ENCODE results near the gene HIPK2.

The HIPK2 gene

DNA sequence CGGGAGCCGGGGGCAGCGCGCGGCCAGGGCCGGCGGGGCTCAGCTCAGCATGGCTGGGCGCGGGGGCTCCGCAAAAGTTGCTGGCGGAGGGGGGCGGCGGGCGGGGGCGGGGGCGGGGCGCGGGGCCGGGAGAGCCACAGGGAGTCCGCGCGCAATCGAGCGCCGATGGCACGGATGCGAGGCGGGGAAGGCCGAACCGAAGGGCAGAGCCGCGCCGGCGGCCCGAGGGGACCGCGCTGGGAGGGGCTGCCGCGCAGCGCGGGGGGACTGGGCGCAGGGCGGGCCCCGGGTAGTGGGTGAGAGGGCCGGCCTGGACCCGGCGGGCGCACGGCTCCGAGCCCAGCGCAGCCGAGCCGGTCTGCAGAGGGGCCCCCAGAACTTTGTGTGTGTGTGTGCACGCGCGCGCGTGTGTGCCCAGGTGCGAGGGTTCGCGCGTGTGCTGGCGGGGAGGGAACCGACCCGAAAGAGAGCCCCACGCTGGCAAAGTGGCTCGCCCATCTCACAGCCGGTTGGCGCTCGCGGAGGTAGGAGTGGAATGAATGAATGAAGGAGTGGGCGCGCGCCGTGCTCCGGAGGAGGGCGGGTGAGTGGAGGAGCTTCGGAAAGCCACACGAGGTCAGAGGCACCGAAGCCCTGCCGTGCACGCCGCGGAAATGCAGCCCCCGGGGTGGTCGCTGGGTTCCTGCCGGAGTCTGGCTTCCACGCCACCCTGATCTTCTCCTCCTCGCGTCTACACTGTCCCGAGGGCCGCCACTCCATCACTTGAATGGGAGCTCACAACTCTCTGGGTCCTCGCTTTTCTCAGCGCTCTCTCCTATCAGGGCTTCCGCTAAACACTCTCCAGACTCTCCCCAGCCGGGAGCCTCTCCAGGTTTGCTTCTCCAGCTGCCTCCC, at the start of gene HIPK2:
Gene HIPK2, minus strand, starts transcription at position 51 of the 894 bp plus-strand sequence. CDS start 375 bp downstream, outside the sequence.
- DNase-seq, result peak; percentile 80

DNA sequence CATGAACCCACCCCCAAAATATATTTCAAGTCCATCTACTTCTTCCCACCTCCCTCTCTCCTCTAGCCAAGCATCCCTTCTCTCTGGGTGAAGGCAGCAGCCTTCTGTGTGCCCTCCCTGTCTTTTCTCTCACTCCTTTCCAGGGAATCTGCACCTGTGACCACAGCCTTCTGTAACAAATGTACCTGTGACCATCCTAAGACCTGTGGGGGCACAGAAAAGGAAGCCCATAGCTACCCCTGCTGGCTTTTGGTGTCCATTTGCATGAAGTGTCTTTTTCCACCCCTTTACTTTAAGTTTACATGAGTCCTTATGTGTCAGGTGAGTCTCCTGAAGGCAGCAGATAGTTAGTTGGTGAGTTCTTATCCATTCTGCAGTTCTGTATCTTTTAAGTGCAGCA, 49.2 kb upstream of the HIPK2 start:
- DNase-seq, result no peak

DNA sequence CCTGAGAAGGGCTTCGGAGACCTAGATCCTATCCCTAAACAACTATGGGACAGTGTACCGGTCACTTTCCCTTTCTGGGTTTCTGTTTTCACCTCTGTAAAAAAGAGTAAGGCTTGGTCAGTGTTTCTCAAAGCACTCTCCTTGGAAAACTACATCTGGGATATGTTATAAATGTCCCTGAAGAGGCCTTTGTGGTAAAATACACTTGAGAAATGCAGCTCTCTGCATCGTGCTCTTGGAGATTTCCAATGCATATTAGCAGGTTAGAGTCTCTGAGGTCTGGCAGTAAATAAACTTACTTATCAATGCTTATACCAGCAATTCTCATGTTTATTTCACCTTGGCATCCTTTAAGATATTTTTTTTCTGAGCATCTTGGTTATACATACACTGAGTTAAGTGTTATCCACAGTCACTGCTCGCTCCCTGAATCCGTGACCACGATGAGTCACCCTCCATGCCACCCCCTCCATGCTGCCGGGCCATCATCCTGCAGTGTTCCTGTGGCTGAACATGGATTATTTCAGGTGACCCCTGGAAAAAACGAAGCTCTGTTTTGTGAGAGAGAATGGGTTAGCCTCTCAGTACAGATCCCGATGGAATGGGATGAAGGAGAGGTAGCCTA, 48.0 kb upstream of the HIPK2 start:
- peak; percentile 13 for DNase-seq

DNA sequence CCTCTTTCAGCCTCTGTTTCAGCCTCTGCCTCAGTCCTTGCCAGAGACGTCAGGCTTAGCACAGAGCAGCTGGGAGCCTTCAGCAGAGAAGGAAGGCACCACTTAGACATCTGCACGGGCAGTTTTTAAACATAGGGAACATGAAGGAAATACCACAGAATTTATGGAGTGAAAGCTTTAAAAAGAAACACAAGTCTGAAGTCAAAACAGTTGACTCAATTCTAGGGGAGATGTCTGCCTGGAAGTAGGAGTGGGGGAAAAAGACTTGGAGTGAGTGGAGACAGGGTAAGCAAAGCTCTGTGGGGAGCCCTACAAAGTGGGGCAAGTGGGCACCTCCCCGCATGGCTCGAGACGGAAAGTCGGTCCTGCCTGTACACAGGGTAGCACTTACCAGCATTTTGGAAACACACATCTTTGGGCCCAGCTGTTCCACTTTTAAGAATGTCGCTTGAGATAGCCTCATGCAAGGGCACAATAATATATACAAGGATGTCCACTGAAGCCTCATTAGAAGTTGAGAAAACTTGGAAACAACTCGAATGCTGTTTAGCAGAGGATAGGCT, 46.2 kb upstream of the HIPK2 start:
- no peak for DNase-seq

DNA sequence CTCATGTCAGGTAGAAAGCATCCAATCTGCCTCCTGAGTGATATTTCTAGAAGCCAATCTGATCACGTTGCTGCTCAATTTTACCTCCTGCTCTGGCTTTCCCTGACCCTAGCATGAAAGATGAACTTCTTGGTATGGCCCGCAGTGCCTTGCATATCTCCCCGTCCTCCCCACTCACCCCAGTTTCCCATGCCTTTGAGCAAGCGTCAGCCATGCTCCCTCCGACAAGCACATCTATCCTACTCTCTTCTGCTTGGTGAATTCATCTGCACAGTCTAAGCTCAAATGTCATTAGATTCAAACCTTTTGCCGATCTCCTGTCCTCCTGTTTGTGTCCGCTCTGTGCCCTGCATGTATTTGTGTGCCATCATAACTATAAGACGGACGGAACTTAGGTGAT, 45.1 kb upstream of the HIPK2 start:
- no peak for DNase-seq

DNA sequence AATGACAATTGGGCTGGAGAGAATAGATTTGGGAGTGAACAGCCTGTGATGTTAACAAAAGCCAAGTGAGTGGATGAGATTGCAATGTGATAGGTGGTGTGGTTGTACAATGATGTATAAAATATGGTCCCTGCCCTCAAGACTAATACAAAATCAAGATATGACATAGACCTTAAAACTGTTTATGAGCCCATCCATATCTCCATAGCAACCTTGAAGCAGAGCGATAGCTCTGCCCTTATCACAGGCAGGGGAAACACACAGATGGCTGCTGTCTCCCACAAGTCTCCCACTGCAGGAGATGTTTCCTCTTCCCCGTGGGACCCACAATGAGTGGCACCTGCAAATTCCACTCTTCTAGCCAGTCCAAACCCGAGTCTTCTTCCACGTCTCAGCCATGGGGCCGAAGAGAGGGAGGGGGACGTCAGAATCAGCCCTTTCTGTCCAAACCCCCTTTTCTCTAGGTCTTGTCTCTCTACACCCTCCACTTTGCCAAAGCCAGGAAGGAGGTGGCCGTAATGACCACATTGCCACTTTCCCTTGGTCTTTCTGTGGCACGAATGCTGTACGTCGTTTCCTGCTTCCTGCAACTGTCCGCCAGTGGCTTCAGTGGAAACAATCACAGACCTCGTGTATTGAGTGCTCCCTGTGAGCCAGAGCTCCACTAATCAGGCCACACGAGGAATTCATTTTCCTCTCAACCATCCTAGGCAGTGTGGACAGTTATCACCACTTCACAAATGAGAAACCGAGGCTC, 43.7 kb upstream of the HIPK2 start:
- peak; percentile 67 for DNase-seq

DNA sequence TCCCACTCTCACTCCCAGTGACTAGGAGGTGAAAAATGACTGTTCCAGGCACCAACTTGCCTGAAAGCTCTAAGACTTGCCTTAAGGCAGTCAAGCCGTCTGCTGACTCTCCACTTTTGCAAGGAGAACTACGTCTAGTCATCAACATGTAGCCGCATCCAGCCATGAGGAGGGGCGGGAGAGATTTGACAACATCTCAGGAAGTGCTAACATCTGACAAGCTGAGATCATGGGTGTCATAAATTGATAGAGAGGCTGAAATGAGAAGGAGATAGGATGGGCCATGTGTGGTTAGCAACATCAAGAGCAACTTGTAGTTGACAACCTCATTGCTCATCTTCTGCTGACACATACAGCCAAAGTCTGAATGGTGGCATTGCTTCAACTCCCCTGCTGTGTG, 42.3 kb upstream of the HIPK2 start:
- peak; percentile 55 for DNase-seq

DNA sequence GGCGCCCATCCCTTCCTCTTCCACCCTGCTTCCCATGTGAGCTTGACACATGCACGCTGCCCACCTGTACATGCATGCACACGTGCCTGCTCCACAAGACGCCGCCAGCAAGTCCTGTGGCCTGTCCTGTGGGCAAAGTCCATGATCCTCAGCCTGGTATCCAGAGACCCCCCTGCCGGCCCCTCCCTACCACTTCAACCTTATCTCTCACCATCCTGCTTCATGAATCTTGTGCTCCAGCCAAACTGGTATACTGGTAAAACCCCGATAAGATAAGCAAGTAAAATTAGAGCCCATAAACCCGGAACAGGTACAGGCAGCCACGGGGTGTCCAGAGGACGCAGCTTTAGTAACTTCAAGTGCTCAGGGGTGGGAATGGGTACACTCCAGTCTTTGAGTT, 39.5 kb upstream of the HIPK2 start:
- DNase-seq, result peak; percentile 34

DNA sequence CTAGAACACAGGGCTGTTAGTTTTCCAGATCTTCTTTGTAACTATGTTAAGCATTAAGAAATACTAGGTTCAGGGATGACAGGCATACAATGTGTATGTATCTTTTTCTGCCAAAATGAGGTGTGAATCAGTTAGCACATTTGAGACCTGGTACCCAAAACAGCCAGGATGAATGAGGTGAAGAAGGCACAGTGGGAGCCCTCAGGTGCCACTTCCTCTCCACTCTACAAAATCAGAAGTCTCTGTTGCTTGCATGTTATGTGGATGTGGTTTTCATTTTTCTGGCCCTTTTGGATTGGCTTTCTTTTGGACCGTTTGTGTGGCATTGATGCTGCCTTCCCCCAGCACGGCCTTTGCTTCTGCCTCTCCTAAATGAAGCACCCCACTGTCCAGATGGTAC, 35.9 kb upstream of the HIPK2 start:
- no peak for DNase-seq

DNA sequence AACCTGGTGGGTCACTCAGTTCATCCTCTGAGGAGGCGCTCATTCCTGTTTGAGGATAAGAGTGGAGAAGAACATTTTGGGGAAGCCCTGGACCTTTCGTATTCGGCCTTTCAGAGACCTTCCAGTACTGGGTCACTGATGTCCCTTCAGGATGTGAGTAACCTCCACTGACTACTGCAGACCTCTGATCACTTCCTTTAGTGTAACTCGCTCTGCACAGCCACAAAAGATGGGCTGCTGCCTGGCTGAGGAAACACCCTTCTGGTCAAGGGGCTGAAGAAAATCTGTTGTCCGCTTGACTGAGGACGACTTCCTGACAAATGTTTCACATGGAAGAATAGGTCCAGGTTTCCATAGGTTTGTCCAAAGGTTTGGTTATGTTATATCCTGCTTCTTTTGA, 35.4 kb upstream of the HIPK2 start:
- DNase-seq, result no peak

DNA sequence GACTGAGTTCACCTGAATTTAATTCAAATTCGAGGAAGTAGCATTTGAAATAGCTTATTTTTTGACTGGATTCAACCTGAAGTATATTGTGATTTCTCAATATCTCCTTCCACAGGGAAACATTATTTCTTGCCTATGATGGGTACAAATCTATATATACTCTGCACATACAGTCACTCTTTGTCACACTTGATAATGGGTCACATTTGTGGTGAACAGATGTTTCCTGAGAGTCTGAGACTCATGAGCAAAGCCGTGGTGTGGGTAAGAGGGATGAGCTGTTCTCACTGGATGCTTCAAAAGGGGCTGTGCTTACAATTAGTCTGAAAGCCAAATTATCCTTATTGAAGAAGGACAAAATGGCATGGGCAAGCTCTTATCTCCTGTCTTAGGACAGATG, 33.3 kb upstream of the HIPK2 start:
- DNase-seq, result peak; percentile 43

DNA sequence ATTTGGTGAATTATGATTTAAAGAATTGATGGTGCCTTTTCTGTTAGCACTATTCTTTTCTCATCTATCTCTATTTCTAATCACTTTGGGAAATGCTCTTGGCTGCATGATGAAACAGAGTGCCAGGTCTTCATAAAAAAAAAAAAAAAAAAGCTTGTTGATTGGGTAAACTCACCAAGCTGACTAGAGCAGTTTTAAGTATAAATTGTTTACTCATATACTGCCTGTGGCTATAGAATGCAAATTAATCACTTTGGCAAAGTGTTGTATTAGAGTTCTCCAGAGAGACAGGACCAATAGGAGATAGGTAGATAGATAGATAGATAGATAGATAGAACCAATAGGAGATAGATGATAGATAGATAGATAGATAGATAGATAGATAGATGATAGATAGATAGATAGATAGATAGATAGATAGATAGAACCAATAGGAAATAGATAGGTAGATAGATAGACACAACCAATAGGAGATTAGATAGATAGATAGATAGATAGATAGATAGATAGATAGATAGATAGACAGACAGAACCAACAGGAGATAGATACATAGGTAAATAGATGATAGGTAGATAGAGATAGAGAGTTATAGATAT, 31.1 kb upstream of the HIPK2 start:
- no peak for DNase-seq

DNA sequence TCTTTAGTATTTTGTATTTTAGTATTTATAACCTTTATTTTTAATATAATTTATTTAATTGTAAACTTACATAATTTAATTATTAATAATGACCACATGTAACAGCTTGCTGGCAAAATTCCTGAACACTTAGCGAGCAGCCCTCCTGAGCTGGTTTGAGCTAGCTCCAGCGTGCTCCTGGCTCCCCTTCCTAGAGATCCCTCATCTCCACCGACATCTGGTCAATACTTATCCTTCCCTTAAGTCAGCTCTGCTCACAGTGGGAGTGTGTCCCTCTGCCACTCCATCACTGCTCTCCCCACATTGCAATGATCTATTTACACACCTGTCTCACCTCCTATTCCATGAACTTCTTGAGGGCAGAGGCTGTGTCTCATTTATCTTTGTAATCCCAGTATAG, 30.6 kb upstream of the HIPK2 start:
- no peak for DNase-seq

DNA sequence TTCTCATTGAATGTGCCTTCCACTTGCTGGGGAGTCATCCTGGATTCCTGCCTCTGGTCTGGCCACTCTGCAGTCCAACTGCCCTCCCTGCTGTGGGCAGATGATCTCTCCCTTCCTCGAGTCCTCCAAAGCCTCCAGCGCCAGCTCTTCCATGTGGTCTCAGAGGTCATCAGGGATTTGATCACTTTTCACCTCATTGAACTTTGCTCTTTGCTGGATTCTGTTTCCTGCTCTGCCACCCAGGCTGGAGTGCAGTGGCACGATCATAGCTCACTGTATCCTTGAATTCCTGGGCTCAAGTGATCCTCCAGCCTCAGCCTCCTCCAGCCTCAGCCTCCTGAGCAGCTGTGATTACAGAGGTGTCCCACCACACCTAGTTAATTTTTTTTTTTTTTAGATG, 29.2 kb upstream of the HIPK2 start:
- DNase-seq, result no peak

DNA sequence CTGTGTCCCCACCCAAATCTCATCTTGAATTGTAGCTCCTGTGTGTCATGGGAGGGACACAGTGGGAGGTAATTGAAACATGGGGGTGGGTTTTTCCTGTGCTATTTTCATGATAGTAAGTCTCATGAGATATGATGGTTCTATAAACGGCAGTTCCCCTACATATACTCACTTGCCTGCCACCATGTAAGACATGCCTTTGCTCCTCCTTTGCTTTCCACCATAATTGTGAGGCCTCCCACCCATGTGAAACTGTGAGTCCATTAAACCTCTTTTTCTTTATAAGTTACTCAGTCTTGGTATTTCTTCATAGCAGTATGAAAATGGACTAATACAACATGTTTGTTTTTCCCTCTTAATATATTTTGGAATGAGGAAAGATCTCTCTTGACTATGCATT, 26.8 kb upstream of the HIPK2 start:
- DNase-seq, result no peak

DNA sequence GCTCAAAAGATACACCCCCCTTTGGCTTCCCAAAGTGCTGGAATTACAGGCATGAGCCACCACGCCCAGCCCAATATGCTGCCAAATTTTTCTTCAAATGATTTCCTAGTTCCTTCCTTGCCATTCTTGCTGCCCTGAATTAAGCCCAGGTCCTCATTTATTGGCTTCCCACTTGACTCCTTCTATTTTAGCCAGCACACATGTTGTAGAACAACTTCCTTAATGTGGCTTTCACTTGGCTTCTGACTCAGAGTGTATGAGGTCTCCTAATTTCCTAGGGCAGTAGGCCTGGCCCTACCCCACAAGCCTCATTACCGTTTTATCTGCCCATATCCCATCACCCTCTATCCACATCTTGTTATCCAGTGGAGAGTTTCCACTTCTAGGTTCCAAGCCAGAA, 21.8 kb upstream of the HIPK2 start:
- peak; percentile 26 for DNase-seq

DNA sequence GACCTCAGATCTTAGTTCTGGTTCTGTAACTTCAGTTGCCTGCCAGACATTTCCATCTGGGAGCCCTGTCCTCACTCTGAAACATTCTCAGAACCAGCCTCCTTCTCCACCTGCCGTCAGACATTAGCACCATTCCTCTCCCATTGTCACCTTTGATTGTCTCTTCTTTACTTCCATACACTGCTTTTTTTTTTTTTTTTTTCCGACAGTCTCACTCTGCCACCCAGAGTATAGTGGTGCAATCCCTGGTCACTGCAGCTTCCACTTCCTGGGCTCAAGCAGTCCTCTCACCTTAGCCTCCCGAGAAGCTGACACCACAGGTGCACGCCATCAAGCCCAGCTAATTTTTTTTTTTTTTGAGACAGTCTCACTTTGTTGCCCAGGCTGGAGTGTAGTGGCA, 21.1 kb upstream of the HIPK2 start:
- no peak for DNase-seq

DNA sequence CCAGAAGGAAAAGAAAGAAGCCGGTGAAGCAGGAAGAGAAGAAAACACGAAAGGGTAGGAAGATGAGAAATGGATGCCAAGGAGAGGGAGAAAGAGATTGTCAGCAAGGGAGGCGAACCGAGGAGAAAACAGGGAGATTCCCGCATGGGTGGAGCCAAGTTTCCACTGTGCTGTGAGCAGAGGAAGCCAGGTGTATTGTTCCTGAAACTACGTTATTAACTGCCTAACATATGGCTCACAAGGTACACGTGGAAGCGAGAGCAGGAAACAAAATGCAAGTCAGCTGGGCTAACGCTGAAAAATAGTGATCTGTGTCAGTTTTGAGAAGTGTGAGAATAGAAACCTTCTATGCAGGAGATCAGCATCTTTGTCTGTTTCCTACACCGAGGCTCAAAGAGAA, 20.4 kb upstream of the HIPK2 start:
- no peak for DNase-seq

DNA sequence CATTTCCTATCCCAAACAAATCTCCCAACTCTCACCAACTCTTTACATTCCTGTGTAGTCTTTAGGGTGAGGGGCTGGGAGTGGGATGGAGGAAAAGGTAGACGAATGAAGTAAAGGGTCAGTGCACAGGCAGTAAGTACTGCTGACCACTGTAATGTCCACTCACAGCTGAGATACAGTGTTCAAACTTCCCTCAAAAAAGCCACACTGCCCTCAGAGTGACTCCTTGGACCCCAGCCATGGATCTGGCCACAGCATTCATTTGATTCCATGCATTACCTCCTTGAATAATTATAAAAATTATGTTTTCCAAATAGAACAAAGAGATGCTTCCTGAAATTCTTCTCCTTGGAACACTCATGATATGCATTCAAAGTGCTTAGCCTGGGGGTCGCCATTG, 19.8 kb upstream of the HIPK2 start:
- DNase-seq, result no peak

DNA sequence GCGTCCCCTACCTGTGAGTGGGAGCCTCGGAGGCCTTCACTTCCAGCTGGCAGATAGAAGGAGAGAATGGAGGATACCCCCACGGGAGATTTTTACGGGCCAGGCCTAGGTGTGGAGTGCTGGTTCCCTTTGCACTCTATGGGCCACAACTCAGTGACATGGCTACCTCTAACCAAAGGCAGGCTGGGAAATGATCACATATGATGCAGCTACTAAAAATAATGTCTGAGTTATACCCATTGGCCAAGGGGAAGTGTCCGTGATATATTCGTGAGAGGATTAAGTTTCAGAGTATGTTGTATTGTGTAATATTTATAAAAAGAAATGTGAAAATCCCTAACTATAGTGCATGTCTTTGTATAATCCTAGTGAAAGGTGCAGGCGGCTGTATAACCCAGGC, 13.5 kb upstream of the HIPK2 start:
- DNase-seq, result no peak

DNA sequence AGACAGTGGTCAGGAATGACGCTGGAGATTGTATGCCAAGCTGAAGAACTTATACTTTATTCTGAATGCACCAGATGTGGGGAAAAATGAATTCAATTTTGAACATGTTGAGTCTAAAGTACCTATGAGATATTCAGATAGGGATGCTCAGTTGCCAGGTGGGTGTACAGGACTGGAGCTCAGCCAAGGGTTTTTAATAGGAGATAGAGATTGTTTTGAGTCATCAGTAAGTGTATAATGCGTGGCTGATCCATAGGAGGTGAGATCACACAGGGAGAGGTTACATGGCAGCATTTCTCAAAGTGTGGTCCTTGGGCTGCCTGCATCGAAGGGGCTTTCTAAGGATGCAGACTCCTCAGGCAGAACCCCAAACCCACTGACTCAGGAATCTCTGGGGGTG, 6.8 kb upstream of the HIPK2 start:
- no peak for DNase-seq

DNA sequence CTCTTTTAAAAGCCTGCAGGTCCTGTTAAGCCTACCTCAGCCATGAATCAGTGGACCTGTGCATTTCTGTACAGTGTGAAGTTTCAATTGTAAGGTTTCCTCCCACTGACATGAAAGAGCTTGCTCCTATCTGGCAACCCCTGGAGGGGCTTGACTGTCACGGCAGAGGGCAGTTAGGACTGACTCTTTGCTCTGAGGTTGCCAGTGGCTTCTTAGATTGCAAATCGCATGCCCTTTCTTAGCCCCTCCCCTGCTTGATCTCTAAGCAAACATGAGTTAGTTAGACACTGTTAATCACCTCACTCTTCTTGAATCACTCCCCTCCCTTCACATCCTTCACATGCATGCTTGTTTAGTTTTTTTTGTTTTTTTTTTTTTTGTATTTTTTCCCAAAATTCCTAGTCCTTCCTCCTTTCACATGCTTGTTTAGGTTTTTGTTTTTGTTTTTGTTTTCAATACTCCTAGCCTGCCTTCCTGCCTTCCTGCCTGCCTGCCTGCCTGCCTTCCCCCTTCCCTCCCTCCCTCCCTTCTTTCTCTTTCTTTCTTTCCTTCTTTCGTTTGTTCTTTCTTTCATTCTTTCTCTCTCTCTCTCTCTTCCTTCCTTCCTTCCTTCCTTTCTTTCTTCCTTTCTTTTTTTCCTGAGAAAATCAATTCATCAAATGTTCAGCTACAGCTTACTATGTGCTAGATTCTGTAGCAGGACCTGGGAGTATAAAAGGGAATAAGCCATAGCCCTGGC, 6.0 kb upstream of the HIPK2 start:
- DNase-seq, result peak; percentile 50

Measured in hematopoietic multipotent progenitor cell treated with erythropoietin and hydrocortisone succinate and interleukin-3 and kit ligand, for 6 days (in vitro differentiated cells).